Cardiac fibroblast (primary cell): ENCODE results near the gene DYNAP.
A peak's percentile ranks its signal among the peaks of the same experiment; 100 is the strongest.

Source experiments
- DNase-seq, 2 donors: peaks; one replicate each; pipeline versions ENCODE4 v3.0.0 to v3.0.0-alpha.2; 2010; ENCODE audit warnings: low read depth in 2 of 2
- H3K4me3 ChIP-seq, 2 donors: replicated peaks in 1 of 2; 1 replicate in 1 of 2; 2 replicates in 1 of 2; pipeline ENCODE4 v1.5.1; 2011; ENCODE audit warnings: low read depth in 2 of 2, low read length in 2 of 2, mild to moderate bottlenecking in 2 of 2, moderate library complexity in 1 of 2
- TF ChIP-seq, protein P1 (sequence below): IDR thresholded peaks from one replicate; pipeline ENCODE4 v1.5.1; 2011; ENCODE audit warnings: low read depth, mild to moderate bottlenecking, low read length, inconsistent platforms

Gene DYNAP, protein sequence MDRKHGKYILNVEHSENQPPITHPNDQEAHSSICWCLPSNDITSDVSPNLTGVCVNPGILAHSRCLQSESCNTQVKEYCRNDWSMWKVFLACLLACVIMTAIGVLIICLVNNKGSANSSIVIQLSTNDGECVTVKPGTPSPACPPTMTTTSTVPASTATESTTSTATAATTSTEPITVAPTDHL

DNA sequence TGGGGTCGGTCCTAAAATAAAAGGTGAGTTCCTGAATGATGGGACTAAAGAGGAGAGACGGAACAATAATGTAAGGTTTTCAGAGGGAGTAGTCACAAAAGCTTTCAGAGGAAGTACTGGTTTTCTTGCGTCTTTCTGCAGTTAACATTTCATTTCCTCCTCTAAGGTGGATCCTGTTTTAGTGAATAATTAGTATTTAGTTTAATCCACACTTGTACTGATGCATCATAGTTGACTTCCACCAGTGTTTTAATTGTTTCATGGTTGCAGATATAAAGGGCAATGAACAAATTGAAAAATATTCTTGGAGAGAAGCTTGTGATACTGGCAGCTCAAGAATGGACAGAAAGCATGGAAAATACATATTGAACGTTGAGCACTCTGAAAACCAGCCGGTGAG, at the start of gene DYNAP:
Gene DYNAP, plus strand, starts transcription at position 301 of the 400 bp plus-strand sequence. Its CDS starts 38 bp downstream, at position 339.
- TF ChIP-seq, protein P1, sequence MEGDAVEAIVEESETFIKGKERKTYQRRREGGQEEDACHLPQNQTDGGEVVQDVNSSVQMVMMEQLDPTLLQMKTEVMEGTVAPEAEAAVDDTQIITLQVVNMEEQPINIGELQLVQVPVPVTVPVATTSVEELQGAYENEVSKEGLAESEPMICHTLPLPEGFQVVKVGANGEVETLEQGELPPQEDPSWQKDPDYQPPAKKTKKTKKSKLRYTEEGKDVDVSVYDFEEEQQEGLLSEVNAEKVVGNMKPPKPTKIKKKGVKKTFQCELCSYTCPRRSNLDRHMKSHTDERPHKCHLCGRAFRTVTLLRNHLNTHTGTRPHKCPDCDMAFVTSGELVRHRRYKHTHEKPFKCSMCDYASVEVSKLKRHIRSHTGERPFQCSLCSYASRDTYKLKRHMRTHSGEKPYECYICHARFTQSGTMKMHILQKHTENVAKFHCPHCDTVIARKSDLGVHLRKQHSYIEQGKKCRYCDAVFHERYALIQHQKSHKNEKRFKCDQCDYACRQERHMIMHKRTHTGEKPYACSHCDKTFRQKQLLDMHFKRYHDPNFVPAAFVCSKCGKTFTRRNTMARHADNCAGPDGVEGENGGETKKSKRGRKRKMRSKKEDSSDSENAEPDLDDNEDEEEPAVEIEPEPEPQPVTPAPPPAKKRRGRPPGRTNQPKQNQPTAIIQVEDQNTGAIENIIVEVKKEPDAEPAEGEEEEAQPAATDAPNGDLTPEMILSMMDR: no peak
- DNase-seq: no peak
- H3K4me3 ChIP-seq: no peak within 1 kb of the TSS

DNA sequence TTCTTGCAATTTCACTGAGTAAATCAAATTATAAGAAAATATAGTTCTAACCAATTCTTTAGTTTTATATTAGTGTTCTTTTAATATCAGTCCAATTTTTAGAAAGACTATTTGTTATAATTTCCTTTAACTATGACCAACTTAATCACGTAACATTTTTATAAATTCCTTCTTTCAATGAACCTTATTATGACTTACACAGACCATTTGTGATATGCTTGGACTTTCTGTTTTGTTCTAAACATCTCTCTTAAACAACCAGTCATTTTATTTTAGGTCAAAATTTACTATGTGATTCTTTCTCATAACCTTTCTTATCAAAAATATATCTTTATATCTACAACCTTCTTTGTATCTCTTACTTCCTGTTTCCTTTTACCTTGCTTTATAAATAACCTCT, 39.5 kb upstream of the DYNAP start:
- TF ChIP-seq, protein P1: no peak
- no peak overlapping the region for H3K4me3 ChIP-seq
- DNase-seq: no peak

DNA sequence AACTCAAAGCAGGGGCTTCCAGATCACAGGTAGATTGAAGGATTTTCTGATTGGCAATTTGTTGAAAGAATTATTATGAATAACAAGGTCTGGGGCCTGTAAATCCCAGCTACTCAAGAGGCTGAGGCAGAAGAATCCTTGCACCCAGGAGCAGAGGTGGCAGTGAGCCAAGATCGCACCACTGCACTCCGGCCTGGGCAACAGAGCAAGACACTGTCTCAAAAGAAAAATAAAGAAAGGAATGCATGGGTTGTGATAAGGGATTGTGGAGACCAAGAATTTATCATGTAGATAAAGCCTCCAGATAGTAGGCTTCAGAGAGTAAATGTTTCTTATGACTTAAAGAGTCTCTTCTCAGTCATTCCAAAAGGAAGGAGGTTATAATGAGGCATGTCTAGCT, 35.8 kb upstream of the DYNAP start:
- DNase-seq: no peak
- TF ChIP-seq, protein P1: no peak
- H3K4me3 ChIP-seq: no peak overlapping the region

DNA sequence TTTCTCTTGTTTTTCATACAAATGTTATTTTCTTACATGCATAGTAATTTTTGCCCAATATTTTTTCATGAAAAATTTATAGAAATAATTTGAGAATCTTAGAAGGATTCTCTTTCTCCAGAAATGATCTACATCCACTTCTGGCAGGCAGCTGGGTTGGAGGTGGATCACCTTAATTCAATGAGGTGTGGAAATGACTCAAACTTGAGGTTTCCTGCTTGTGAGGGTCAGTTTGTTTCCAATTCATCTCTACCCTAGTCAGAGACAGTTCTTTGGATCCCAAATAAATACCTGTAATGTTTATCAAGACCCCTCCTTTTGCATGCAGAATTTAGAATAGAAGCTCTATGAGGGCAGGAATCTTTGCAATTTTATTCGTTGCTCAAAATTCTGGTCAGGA, 35.0 kb upstream of the DYNAP start:
- H3K4me3 ChIP-seq: no peak overlapping the region
- DNase-seq: no peak
- TF ChIP-seq, protein P1: no peak

DNA sequence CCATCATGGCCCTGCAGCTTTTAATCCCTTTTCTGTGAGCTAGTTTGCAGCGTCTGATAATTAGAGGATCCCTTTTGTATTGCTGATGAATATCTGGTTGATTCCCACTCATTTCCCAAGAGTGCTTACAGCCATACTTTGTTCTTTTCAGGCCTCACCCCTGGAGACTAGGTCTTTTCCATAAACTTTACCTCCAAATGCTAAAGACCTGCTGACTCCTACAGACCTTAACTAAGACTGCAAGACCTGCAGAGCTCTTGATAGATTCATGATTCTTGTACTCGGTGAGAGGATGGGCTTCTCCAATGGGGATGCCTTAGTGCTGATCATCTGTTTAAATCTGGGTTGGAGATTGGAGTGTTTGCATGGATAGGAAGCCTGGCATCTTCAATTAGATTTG, 33.1 kb upstream of the DYNAP start:
- TF ChIP-seq, protein P1: no peak
- no peak for DNase-seq
- H3K4me3 ChIP-seq: no peak overlapping the region

DNA sequence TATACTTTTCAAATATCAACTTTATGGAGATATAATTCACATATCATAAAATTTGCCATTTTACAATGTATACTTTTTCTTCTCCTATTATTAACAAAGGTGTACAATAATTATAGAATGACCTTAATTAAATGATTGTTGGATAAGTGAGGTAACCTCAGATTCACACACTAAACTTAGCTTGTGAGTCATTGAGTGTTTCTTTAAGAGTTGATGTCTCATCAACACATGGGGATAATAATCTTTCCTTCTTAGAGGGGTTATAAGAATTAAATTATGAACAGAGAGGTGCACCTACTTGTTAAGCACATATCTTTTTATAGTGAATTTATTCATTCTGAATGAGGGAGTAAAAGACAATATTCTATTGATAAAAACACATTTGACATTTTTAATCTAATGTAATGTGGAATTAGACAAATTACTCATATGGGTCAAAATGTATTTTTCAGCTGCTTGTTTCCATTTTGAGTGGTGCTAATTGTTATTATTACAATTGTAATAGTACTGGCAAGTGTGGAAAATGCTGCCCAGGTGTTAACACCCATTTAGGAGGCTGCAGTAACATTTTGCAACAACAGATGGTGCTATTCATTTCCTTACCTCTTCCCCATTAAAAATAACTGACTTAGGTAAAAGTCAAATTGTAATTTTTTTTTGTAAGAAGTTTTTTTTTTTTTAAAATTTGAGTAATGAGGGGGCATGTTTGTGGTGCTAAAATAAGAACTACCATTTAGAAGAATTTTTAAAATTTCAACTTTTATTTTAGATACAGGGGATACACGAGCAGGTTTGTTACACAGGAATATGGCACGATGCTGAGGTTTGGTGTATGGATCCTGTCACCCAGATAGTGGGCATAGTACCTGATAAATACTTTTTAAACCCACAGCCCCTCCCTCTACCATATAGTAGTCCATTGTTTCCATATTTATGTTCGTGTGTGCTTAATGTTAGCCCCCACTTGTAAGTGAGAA, 32.1 kb upstream of the DYNAP start:
- TF ChIP-seq, protein P1: peak; percentile 75
- H3K4me3 ChIP-seq: no peak overlapping the region
- DNase-seq: peak; percentile 34 to 41
